ENCODE results near the gene CBFA2T3. TPM values are rescaled to one million over a fixed set of nuclear protein-coding genes. Genes with fewer than 3 reads are reported as not detected.

Gene CBFA2T3
- total and polyA plus RNA-seq, 5 donors, result 5.6 to 8.5 (median 7.3) TPM

- ATAC-seq (no peak), DNase-seq (no peak)
- H3K9me3 ChIP-seq (ENCODE audit: control insufficient read depth, low read length), result no peaks in the 10 kb centered on the region
- H3K4me3 ChIP-seq (ENCODE audit: low read length), result no peak overlapping the region
- H3K27ac ChIP-seq (ENCODE audit: low read length), result no peak overlapping the region
- H3K4me1 ChIP-seq (ENCODE audit: control insufficient read depth, insufficient read depth, low read length), result no peaks in the 10 kb centered on the region
- WGBS, result 89% methylated on average over 26 of the region's 26 CpGs
- H3K27me3 ChIP-seq (ENCODE audit: control insufficient read depth, insufficient read depth), result no peaks in the 10 kb centered on the region
- intact Hi-C loops (cut with DNase I), result no loop called here
Measured at GRCh38 chr16:88882358-88883030, 94.5 kb downstream of the CBFA2T3 start.

GRCh38 chr16:88881675-88882357 lies 95.2 kb downstream of the CBFA2T3 start:
- Histone ChIP-seq H3K4me1 (ENCODE audit: control insufficient read depth, insufficient read depth, low read length) (no peaks in the 10 kb centered on the region), H3K27me3 (ENCODE audit: control insufficient read depth, insufficient read depth) (no peaks in the 10 kb centered on the region), H3K9me3 (ENCODE audit: control insufficient read depth, low read length) (no peaks in the 10 kb centered on the region), H3K27ac (ENCODE audit: low read length) (no peak overlapping the region), H3K4me3 (ENCODE audit: low read length) (no peak overlapping the region)
- DNase-seq, result no peak
- WGBS, result 77% methylated on average over 27 of the region's 27 CpGs
- intact Hi-C loops (cut with DNase I), result no loop called here
- ATAC-seq, result no peak

GRCh38 chr16:88881007-88881615 lies 95.9 kb downstream of the CBFA2T3 start:
- ATAC-seq, result no peak
- intact Hi-C loops (cut with DNase I), result no loop called here
- H3K4me3 ChIP-seq (ENCODE audit: low read length), result no peak overlapping the region

GRCh38 chr16:88880226-88881006 lies 96.6 kb downstream of the CBFA2T3 start:
- WGBS, result 74% methylated on average over 36 of the region's 36 CpGs
- intact Hi-C loops (cut with DNase I), result no loop called here
- Histone ChIP-seq H3K4me1 (ENCODE audit: control insufficient read depth, insufficient read depth, low read length) (no peaks in the 10 kb centered on the region), H3K27me3 (ENCODE audit: control insufficient read depth, insufficient read depth) (no peaks in the 10 kb centered on the region), H3K9me3 (ENCODE audit: control insufficient read depth, low read length) (no peaks in the 10 kb centered on the region), H3K4me3 (ENCODE audit: low read length) (no peak overlapping the region), H3K27ac (ENCODE audit: low read length) (no peak overlapping the region)
- DNase-seq (no peak), ATAC-seq (no peak)

More at GRCh38 chr16:88881007-88881615, 95.9 kb downstream of the CBFA2T3 start:
- H3K4me1 ChIP-seq (ENCODE audit: control insufficient read depth, insufficient read depth, low read length), result no peaks in the 10 kb centered on the region
- no peak overlapping the region for H3K27ac ChIP-seq (ENCODE audit: low read length)
- no peaks in the 10 kb centered on the region for H3K27me3 ChIP-seq (ENCODE audit: control insufficient read depth, insufficient read depth)
- no peak for DNase-seq
- WGBS, result 59% methylated on average over 46 of the region's 46 CpGs
- no peaks in the 10 kb centered on the region for H3K9me3 ChIP-seq (ENCODE audit: control insufficient read depth, low read length)

- Histone ChIP-seq H3K27me3 (ENCODE audit: control insufficient read depth, insufficient read depth) (no peaks in the 10 kb centered on the region), H3K9me3 (ENCODE audit: control insufficient read depth, low read length) (no peaks in the 10 kb centered on the region), H3K27ac (ENCODE audit: low read length) (no peak overlapping the region), H3K4me1 (ENCODE audit: control insufficient read depth, insufficient read depth, low read length) (no peaks in the 10 kb centered on the region), H3K4me3 (ENCODE audit: low read length) (no peak overlapping the region)
- ATAC-seq (no peak), DNase-seq (no peak)
- intact Hi-C loops (cut with DNase I), result no loop called here
- WGBS, result 75% methylated on average over 11 of the region's 11 CpGs
Measured at GRCh38 chr16:88879788-88880055, 97.3 kb downstream of the CBFA2T3 start.

GRCh38 chr16:88878967-88879787 lies 97.8 kb downstream of the CBFA2T3 start:
- Histone ChIP-seq H3K4me1 (ENCODE audit: control insufficient read depth, insufficient read depth, low read length) (no peaks in the 10 kb centered on the region), H3K4me3 (ENCODE audit: low read length) (no peak overlapping the region), H3K27ac (ENCODE audit: low read length) (no peak overlapping the region), H3K27me3 (ENCODE audit: control insufficient read depth, insufficient read depth) (no peaks in the 10 kb centered on the region), H3K9me3 (ENCODE audit: control insufficient read depth, low read length) (no peaks in the 10 kb centered on the region)
- 91% methylated on average over 45 of the region's 45 CpGs for WGBS
- intact Hi-C loops (cut with DNase I), result no loop called here
- ATAC-seq, result no peak
- no peak for DNase-seq

GRCh38 chr16:88878356-88878755 lies 98.7 kb downstream of the CBFA2T3 start:
- H3K9me3 ChIP-seq (ENCODE audit: control insufficient read depth, low read length), result no peaks in the 10 kb centered on the region
- H3K27ac ChIP-seq (ENCODE audit: low read length), result no peak overlapping the region
- H3K27me3 ChIP-seq (ENCODE audit: control insufficient read depth, insufficient read depth), result no peaks in the 10 kb centered on the region
- DNase-seq (no peak), ATAC-seq (no peak)
- intact Hi-C loops (cut with DNase I), result no loop called here
- 94% methylated on average over 20 of the region's 20 CpGs for WGBS
- no peak overlapping the region for H3K4me3 ChIP-seq (ENCODE audit: low read length)
- H3K4me1 ChIP-seq (ENCODE audit: control insufficient read depth, insufficient read depth, low read length), result no peaks in the 10 kb centered on the region

- WGBS, result 88% methylated on average over 20 of the region's 20 CpGs
- no peak for DNase-seq
- no peaks in the 10 kb centered on the region for H3K4me1 ChIP-seq (ENCODE audit: control insufficient read depth, insufficient read depth, low read length)
- intact Hi-C loops (cut with DNase I), result no loop called here
- H3K27me3 ChIP-seq (ENCODE audit: control insufficient read depth, insufficient read depth), result no peaks in the 10 kb centered on the region
- no peak overlapping the region for H3K4me3 ChIP-seq (ENCODE audit: low read length)
- no peak for ATAC-seq
- no peaks in the 10 kb centered on the region for H3K9me3 ChIP-seq (ENCODE audit: control insufficient read depth, low read length)
- H3K27ac ChIP-seq (ENCODE audit: low read length), result no peak overlapping the region
Measured at GRCh38 chr16:88877564-88878289, 99.3 kb downstream of the CBFA2T3 start.

- H3K4me1 ChIP-seq (ENCODE audit: control insufficient read depth, insufficient read depth, low read length), result no peaks in the 10 kb centered on the region
- H3K27ac ChIP-seq (ENCODE audit: low read length), result no peak overlapping the region
- H3K9me3 ChIP-seq (ENCODE audit: control insufficient read depth, low read length), result no peaks in the 10 kb centered on the region
- intact Hi-C loops (cut with DNase I), result no loop called here
- ATAC-seq, result no peak
- DNase-seq, result no peak
- no peak overlapping the region for H3K4me3 ChIP-seq (ENCODE audit: low read length)
- H3K27me3 ChIP-seq (ENCODE audit: control insufficient read depth, insufficient read depth), result no peaks in the 10 kb centered on the region
- 88% methylated on average over 33 of the region's 33 CpGs for WGBS
Measured at GRCh38 chr16:88876942-88877526, 100.0 kb downstream of the CBFA2T3 start.

GRCh38 chr16:88875703-88876234 lies 101.2 kb downstream of the CBFA2T3 start:
- Histone ChIP-seq H3K27ac (ENCODE audit: low read length) (no peak overlapping the region), H3K27me3 (ENCODE audit: control insufficient read depth, insufficient read depth) (no peaks in the 10 kb centered on the region), H3K4me1 (ENCODE audit: control insufficient read depth, insufficient read depth, low read length) (no peaks in the 10 kb centered on the region), H3K4me3 (ENCODE audit: low read length) (no peak overlapping the region), H3K9me3 (ENCODE audit: control insufficient read depth, low read length) (no peaks in the 10 kb centered on the region)
- 92% methylated on average over 22 of the region's 22 CpGs for WGBS
- DNase-seq (no peak), ATAC-seq (no peak)
- intact Hi-C loops (cut with DNase I), result no loop called here
